GM12891 (cell line): ENCODE measurements around the gene SCAMP4.

ENCODE experiments used
- PAX5 ChIP-seq: IDR thresholded peaks from 2 replicates; pipeline ENCODE4 v1.6.1; 2011; ENCODE audit warnings: low read length, moderate library complexity, mild to moderate bottlenecking; ENCODE audit not compliant: insufficient read depth, severe bottlenecking
- POLR2A ChIP-seq: IDR thresholded peaks from 2 replicates; pipeline ENCODE4 v1.6.1; 2011; ENCODE audit warnings: low read depth, low read length, control low read depth
- POLR2AphosphoS5 ChIP-seq: IDR thresholded peaks from 2 replicates; pipeline ENCODE4 v1.6.1; 2011; ENCODE audit warnings: low read depth, low read length, control low read depth
- POU2F2 ChIP-seq: IDR thresholded peaks from 2 replicates; pipeline ENCODE4 v1.6.1; 2011; ENCODE audit warnings: low read depth, mild to moderate bottlenecking, control low read depth, low read length, moderate library complexity
- SPI1 ChIP-seq: IDR thresholded peaks from 2 replicates; pipeline ENCODE4 v1.6.1; 2011; ENCODE audit warnings: low read depth, low read length, control low read depth
- TAF1 ChIP-seq: IDR thresholded peaks from 2 replicates; pipeline ENCODE4 v1.6.1; 2011; ENCODE audit warnings: low read depth, low read length, control low read depth

- TF ChIP-seq POLR2A (no peak), POLR2AphosphoS5 (no peak), TAF1 (no peak), POU2F2 (no peak), SPI1 (no peak), PAX5 (no peak)
Observed at GRCh38 chr19:1912760-1913505, 7.7 kb downstream of the SCAMP4 start.
